ENCODE measurements around the gene HDAC4. TPM values are rescaled to one million over a fixed set of nuclear protein-coding genes. Genes with fewer than 3 reads are reported as not detected.

The HDAC4 gene
- total and polyA plus RNA-seq, 2 of the 4 experiments (the other 2 are of a cell fraction), result 4.1 to 7.2 TPM

DNA sequence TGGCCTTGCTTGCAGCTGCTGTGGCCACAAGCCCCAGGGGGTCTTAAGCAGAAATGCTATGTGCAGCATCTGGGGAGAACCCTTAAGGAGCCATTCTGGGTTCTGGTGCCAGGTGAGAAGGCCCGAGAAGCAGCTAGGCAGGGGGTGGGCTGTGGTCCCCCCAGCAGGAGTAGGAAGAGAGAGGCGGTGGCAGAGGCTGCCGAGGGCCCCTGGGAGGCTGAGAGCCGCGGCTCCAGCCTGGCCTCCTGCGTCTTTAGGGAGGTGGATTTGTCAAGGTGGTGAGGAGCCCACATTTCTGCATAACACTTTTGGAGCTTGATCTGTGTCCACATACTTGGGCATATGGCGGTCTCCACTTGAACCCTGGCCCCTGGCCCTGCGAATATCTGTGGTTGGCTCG, 356.5 kb downstream of the HDAC4 start:
- Histone ChIP-seq H3K9me1 (ENCODE audit: insufficient read depth, low read length) (no peaks in the 10 kb centered on the region), H3K36me3 (ENCODE audit: control insufficient read depth, insufficient read depth, low read length) (no peaks in the 10 kb centered on the region), H4K91ac (ENCODE audit: insufficient read depth, low read depth, low read length) (no peak overlapping the region), H3K4me1 (ENCODE audit: control insufficient read depth, insufficient read depth, low read length) (no peaks in the 10 kb centered on the region), H3K27ac (ENCODE audit: insufficient read depth, low read length) (no peak overlapping the region), H4K5ac (ENCODE audit: low read depth, low read length) (no peak overlapping the region), H3K56ac (ENCODE audit: extremely low read depth, insufficient read depth, low read length) (no peak overlapping the region), H3K23ac (ENCODE audit: low read depth, low read length) (no peak overlapping the region), H3K4ac (ENCODE audit: low read depth, low read length) (no peak overlapping the region), H3K27me3 (ENCODE audit: control insufficient read depth, insufficient read depth, low read length) (peaks cover 10% of the 10 kb centered on the region; the same call in 1 of the 2 replicates), H2BK15ac (ENCODE audit: low read depth, low read length) (no peak overlapping the region), H3K79me1 (ENCODE audit: low read depth in 1 of 2, low read length in 2 of 2) (no peaks in the 10 kb centered on the region), H2BK5ac (ENCODE audit: low read depth, low read length, poor library complexity, severe bottlenecking) (no peak overlapping the region), H3K9me3 (ENCODE audit: control insufficient read depth, insufficient read depth, low read length) (no peaks in the 10 kb centered on the region), H2BK120ac (ENCODE audit: low read depth, low read length) (no peak overlapping the region), H3K9ac (ENCODE audit: low read depth, low read length) (no peak overlapping the region), H4K20me1 (ENCODE audit: insufficient read depth, low read length) (no peaks in the 10 kb centered on the region), H3K4me2 (ENCODE audit: low read depth, low read length) (no peak overlapping the region), H2AK9ac (replicated peaks; ENCODE audit: low read depth, low read length, poor library complexity) (no peak overlapping the region), H3K18ac (ENCODE audit: low read depth, low read length) (no peak overlapping the region), H2AK5ac (ENCODE audit: low read depth, low read length) (no peak overlapping the region), H2BK20ac (ENCODE audit: low read depth, low read length) (no peak overlapping the region), H3K4me3 (ENCODE audit: insufficient read depth, low read depth, low read length) (no peak overlapping the region), H2AFZ (replicated peaks; ENCODE audit: low read length, poor library complexity) (no peak overlapping the region), H4K8ac (ENCODE audit: low read depth in 2 of 2, low read length in 2 of 2) (no peak overlapping the region), H3K14ac (replicated peaks; ENCODE audit: low read depth, low read length) (no peak overlapping the region)
- no peak for ATAC-seq (ENCODE audit: low read depth)
- intact Hi-C loops (cut with micrococcal nuclease) (no loop called here), dilution Hi-C loops (cut with HindIII; ENCODE audit: low sequenced_read_pairs, unreplicated experiment) (no loop called here), in situ Hi-C loops (cut with MboI; ENCODE audit: low sequenced_read_pairs) (loop anchor here (25.0 kb wide), 1 partner anchor 1093 kb away; the partner anchor contains the start of genes COPS9 and OTOS)
- no TSS peak for BruUV-seq (replicated peaks)
- WGBS, 2 experiments (ENCODE audit: extremely low coverage in 2 of 2, insufficient read length in 1 of 2), result 82% methylated on average over 1 of the region's 9 CpGs; no CpG with 5 or more reads in 1 of the 2 experiments
- DNase-seq, result no peak
- POLR2A ChIA-PET (ENCODE audit: unreplicated experiment), result no interaction called here
- TF ChIP-seq, protein P1, sequence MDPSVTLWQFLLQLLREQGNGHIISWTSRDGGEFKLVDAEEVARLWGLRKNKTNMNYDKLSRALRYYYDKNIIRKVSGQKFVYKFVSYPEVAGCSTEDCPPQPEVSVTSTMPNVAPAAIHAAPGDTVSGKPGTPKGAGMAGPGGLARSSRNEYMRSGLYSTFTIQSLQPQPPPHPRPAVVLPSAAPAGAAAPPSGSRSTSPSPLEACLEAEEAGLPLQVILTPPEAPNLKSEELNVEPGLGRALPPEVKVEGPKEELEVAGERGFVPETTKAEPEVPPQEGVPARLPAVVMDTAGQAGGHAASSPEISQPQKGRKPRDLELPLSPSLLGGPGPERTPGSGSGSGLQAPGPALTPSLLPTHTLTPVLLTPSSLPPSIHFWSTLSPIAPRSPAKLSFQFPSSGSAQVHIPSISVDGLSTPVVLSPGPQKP (IDR thresholded peaks at IDR 0.05; ENCODE audit: borderline replicate concordance, low read depth, low read length), result no peak
- TF ChIP-seq, protein P2, sequence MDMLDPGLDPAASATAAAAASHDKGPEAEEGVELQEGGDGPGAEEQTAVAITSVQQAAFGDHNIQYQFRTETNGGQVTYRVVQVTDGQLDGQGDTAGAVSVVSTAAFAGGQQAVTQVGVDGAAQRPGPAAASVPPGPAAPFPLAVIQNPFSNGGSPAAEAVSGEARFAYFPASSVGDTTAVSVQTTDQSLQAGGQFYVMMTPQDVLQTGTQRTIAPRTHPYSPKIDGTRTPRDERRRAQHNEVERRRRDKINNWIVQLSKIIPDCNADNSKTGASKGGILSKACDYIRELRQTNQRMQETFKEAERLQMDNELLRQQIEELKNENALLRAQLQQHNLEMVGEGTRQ (IDR thresholded peaks at IDR 0.05; ENCODE audit: low read depth, low read length), result no peak
- TF ChIP-seq CHD1 (IDR thresholded peaks at IDR 0.05; ENCODE audit: low read depth, low read length) (no peak), RAD21 (IDR thresholded peaks at IDR 0.05; ENCODE audit: low read length) (no peak), RFX5 (IDR thresholded peaks at IDR 0.05; ENCODE audit: low read depth, low read length) (no peak), SMC3 (IDR thresholded peaks at IDR 0.05; ENCODE audit: low read depth, low read length) (no peak)
- TF ChIP-seq, protein P3, sequence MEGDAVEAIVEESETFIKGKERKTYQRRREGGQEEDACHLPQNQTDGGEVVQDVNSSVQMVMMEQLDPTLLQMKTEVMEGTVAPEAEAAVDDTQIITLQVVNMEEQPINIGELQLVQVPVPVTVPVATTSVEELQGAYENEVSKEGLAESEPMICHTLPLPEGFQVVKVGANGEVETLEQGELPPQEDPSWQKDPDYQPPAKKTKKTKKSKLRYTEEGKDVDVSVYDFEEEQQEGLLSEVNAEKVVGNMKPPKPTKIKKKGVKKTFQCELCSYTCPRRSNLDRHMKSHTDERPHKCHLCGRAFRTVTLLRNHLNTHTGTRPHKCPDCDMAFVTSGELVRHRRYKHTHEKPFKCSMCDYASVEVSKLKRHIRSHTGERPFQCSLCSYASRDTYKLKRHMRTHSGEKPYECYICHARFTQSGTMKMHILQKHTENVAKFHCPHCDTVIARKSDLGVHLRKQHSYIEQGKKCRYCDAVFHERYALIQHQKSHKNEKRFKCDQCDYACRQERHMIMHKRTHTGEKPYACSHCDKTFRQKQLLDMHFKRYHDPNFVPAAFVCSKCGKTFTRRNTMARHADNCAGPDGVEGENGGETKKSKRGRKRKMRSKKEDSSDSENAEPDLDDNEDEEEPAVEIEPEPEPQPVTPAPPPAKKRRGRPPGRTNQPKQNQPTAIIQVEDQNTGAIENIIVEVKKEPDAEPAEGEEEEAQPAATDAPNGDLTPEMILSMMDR (conservative IDR thresholded peaks at IDR 0.05; ENCODE audit: low read depth, low read length), result no peak
- CTCF ChIA-PET, result interaction anchor here (1.6 kb wide), 1 partner anchor 10 kb away, joined by 4 read pairs; no protein-coding TSS in a partner anchor

Measured in IMR-90 (cell line).